ENCODE results near the gene MAPK8.

MAPK8 gene

GRCh38 chr10:48450233-48450740, 143.8 kb downstream of the MAPK8 start:
- DNase-seq (ENCODE audit: extremely low read depth, low read depth) = no peak
- TF ChIP-seq CTCF (IDR thresholded peaks at IDR 0.05; ENCODE audit: low read depth, low read length) = no peak

- DNase-seq (ENCODE audit: extremely low read depth, low read depth) = no peak
- no peak for TF ChIP-seq CTCF (IDR thresholded peaks at IDR 0.05; ENCODE audit: low read depth, low read length)
These were observed 144.4 kb downstream of the MAPK8 start for GRCh38 chr10:48450741-48451466.

GRCh38 chr10:48451969-48452878, 145.7 kb downstream of the MAPK8 start:
- no peak for DNase-seq (ENCODE audit: extremely low read depth, low read depth)
- no peak for TF ChIP-seq CTCF (IDR thresholded peaks at IDR 0.05; ENCODE audit: low read depth, low read length)

GRCh38 chr10:48452879-48453412, 146.5 kb downstream of the MAPK8 start:
- no peak for DNase-seq (ENCODE audit: extremely low read depth, low read depth)
- TF ChIP-seq CTCF (IDR thresholded peaks at IDR 0.05; ENCODE audit: low read depth, low read length) = no peak

GRCh38 chr10:48453451-48454301, 147.2 kb downstream of the MAPK8 start:
- DNase-seq (ENCODE audit: extremely low read depth, low read depth) = no peak
- no peak for TF ChIP-seq CTCF (IDR thresholded peaks at IDR 0.05; ENCODE audit: low read depth, low read length)

- TF ChIP-seq CTCF (IDR thresholded peaks at IDR 0.05; ENCODE audit: low read depth, low read length) = no peak
- DNase-seq (ENCODE audit: extremely low read depth, low read depth) = no peak
These were observed 148.0 kb downstream of the MAPK8 start for GRCh38 chr10:48454302-48455054.

Data from AG09319 (cell line).